Naive B cell (primary cell): ENCODE results near the gene TIMM23B. TPM values are rescaled to one million over a fixed set of nuclear protein-coding genes. Genes with fewer than 3 reads are reported as not detected.
"Not testable (repeated sequence)": the region's sequence is repeated elsewhere in the genome, so short reads cannot be mapped to it uniquely, and the experiment has no call there.

Source experiments
- ATAC-seq, 2 donors: fragments of 150-1000 bp; cut with Tn5 transposase; 2 replicates each; pipeline ENCODE4 v1.10.0; 2021; ENCODE audit warnings: low read depth in 2 of 2, mild to moderate bottlenecking in 2 of 2, moderate library complexity in 2 of 2
- DNase-seq: peaks from one replicate; pipeline ENCODE4 v3.0.0; 2022
- H3K27ac Mint-ChIP-seq, 6 donors: one replicate each; pipeline ENCODE4 v1.8.0; 2020 to 2022; ENCODE audit warnings: mild to moderate bottlenecking in 6 of 6, mixed read lengths in 6 of 6, moderate library complexity in 5 of 6, inconsistent platforms in 2 of 6
- H3K27me3 Mint-ChIP-seq, 3 donors: one replicate each; pipeline ENCODE4 v1.8.0; 2021 to 2022; ENCODE audit warnings: mixed read lengths in 3 of 3, mild to moderate bottlenecking in 1 of 3
- H3K36me3 Mint-ChIP-seq, 2 donors: one replicate each; pipeline ENCODE4 v1.8.0; 2020 to 2022; ENCODE audit warnings: mixed read lengths in 2 of 2, inconsistent platforms in 1 of 2, mild to moderate bottlenecking in 1 of 2
- H3K4me1 Mint-ChIP-seq, 3 donors: one replicate each; pipeline ENCODE4 v1.8.0; 2020 to 2022; ENCODE audit warnings: mixed read lengths in 3 of 3, inconsistent platforms in 1 of 3, mild to moderate bottlenecking in 1 of 3, moderate library complexity in 1 of 3
- H3K4me3 Mint-ChIP-seq, 8 donors: one replicate each; pipeline ENCODE4 v1.8.0; 2020 to 2022; ENCODE audit warnings: mild to moderate bottlenecking in 8 of 8, mixed read lengths in 8 of 8, moderate library complexity in 8 of 8, inconsistent platforms in 2 of 8
- H3K9me3 Mint-ChIP-seq, 7 donors: one replicate each; pipeline ENCODE4 v1.8.0; 2020 to 2022; ENCODE audit warnings: mixed read lengths in 7 of 7, mild to moderate bottlenecking in 5 of 7, inconsistent platforms in 2 of 7, moderate library complexity in 1 of 7
- polyA plus RNA-seq, 6 donors: library from polyadenylated mRNA; unstranded; fragments of 300-500 nt; fragmentation: Illumina TruSeq; gene quantifications; one replicate each; pipeline ENCODE4 v1.2.3, GENCODE V29; 2021; ENCODE audit warnings: low read depth in 6 of 6

TIMM23B gene
- polyA plus RNA-seq, 6 donors from 2014 or later = 10.0 to 35.4 (median 15.1) TPM

- not testable (repeated sequence) for H3K27ac Mint-ChIP-seq, H3K27me3 Mint-ChIP-seq, DNase-seq, H3K9me3 Mint-ChIP-seq, ATAC-seq, H3K36me3 Mint-ChIP-seq
- peaks cover 20 to 34% (median 31%) of the 10 kb centered on the region in 3 donors for H3K4me1 Mint-ChIP-seq
- H3K4me3 Mint-ChIP-seq = peak overlapping the region in 3 of 8 donors; percentile 55 to 100 (median 100)
Measured at GRCh38 chr10:49943607-49944006, 1.8 kb downstream of the TIMM23B start.

- H3K27me3 Mint-ChIP-seq, H3K9me3 Mint-ChIP-seq, DNase-seq, ATAC-seq, H3K4me1 Mint-ChIP-seq, H3K36me3 Mint-ChIP-seq, H3K27ac Mint-ChIP-seq, H3K4me3 Mint-ChIP-seq: not testable (repeated sequence)
Measured at GRCh38 chr10:49948142-49948541, 6.3 kb downstream of the TIMM23B start.

DNA sequence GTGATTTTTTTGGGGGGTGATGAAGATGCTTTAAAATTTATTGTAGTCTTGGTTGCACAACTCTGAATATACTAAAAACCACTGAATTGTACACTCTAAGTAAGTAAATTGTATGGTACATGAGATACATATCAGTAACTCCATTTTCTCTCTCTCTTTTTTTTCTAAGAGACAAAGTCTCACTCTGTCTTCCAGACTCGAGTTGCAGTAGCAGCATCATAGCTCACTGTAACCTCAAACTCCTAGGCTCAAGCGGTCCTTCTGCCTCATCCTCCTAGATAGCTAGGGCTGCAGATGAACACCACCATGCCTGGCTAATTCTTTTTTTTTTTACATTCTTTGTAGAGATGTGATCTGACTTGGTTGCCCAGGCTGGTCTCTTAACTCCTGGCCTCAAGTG, 6.9 kb downstream of the TIMM23B start:
- H3K9me3 Mint-ChIP-seq, ATAC-seq, H3K27me3 Mint-ChIP-seq, H3K27ac Mint-ChIP-seq, H3K36me3 Mint-ChIP-seq, H3K4me3 Mint-ChIP-seq, H3K4me1 Mint-ChIP-seq, DNase-seq: not testable (repeated sequence)

DNA sequence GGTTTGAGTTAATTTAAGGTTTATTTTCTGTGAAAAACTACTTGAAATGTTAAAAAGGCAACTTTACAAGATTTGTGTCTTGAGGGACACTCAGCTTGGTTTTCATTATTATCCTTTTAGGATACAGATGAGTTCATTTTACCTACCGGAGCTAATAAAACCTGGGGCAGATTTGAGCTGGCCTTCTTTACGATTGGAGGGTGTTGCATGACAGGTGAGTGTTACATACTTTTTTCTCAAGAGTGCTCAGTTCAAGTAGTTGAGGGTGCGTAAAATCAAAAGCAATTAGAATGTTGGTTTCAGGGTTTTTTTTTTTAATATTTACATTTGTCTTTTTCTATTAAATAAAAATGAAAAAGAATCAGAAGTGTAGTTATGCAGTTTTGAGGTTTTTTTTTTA, 10.2 kb downstream of the TIMM23B start:
- H3K4me1 Mint-ChIP-seq, H3K4me3 Mint-ChIP-seq, H3K9me3 Mint-ChIP-seq, ATAC-seq, H3K36me3 Mint-ChIP-seq, H3K27ac Mint-ChIP-seq, DNase-seq, H3K27me3 Mint-ChIP-seq: not testable (repeated sequence)

- not testable (repeated sequence) for ATAC-seq, H3K4me3 Mint-ChIP-seq, H3K4me1 Mint-ChIP-seq, H3K27me3 Mint-ChIP-seq, DNase-seq, H3K27ac Mint-ChIP-seq, H3K9me3 Mint-ChIP-seq, H3K36me3 Mint-ChIP-seq
Measured at GRCh38 chr10:49953122-49953521, 11.3 kb downstream of the TIMM23B start.

GRCh38 chr10:49970331-49970857, 28.5 kb downstream of the TIMM23B start:
- H3K27ac Mint-ChIP-seq, H3K4me3 Mint-ChIP-seq, H3K27me3 Mint-ChIP-seq, H3K4me1 Mint-ChIP-seq, ATAC-seq, H3K36me3 Mint-ChIP-seq, H3K9me3 Mint-ChIP-seq, DNase-seq: not testable (repeated sequence)

DNA sequence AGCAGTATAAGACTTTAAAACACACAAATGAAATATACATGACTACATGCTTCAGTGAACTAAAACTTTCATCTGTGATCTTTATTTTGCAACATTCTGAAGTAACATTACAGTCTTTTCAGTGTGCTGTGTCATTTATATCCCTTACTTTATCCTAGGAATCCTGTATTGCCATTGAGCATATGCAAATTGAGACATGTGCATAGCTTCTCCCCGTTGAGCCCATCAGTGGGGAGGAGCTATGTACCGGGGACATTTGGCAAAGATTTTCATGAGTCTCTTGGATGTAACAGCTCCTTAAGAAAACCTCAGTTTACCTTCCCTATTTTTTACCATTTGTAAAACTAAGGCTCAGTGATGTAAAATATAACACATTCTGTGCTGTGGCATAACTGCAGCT, 29.6 kb downstream of the TIMM23B start:
- H3K4me1 Mint-ChIP-seq, H3K27ac Mint-ChIP-seq, H3K36me3 Mint-ChIP-seq, ATAC-seq, H3K9me3 Mint-ChIP-seq, DNase-seq, H3K27me3 Mint-ChIP-seq, H3K4me3 Mint-ChIP-seq: not testable (repeated sequence)

DNA sequence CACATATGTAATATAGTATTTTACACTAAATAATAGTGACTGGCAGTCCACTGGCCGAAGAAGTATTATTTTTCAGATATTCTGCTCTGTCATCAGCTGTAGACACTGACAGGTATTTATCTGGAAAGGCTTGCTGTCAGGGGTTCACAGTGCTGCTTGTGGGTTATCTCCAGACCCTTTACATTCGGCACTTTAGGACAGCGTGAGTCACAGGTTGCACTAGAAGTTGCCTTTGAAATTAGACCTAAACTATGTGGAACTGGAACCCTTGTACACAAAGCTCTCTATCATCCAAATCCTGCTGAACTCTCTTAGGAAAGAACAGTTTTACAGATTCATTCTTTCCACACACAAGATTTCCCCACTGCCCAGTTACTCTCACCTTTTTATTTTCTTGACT, 30.2 kb downstream of the TIMM23B start:
- H3K27ac Mint-ChIP-seq, H3K36me3 Mint-ChIP-seq, H3K4me1 Mint-ChIP-seq, H3K4me3 Mint-ChIP-seq, H3K9me3 Mint-ChIP-seq, H3K27me3 Mint-ChIP-seq, ATAC-seq, DNase-seq: not testable (repeated sequence)

- not testable (repeated sequence) for ATAC-seq, H3K9me3 Mint-ChIP-seq, H3K4me1 Mint-ChIP-seq, H3K27ac Mint-ChIP-seq, H3K4me3 Mint-ChIP-seq, DNase-seq, H3K36me3 Mint-ChIP-seq, H3K27me3 Mint-ChIP-seq
Measured at GRCh38 chr10:49977756-49978155, 35.9 kb downstream of the TIMM23B start.

DNA sequence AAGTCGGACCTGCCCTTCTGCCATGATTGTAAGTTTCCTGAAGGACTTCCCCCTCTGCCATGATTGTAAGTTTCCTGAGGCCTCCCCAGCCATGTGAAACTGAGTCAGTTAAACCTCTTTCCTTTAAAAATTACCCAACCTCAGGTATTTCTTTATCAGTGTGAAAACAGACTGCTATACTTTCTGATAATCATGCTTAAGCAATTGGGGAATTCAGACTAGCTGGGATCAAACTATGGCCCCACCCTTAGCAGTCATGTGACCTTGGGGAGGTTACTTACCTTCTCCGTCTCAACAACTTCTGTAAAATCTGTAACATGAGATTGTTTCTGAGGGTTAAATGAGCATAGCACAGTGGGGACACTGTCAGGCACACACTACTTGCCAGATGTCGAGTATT, 45.4 kb downstream of the TIMM23B start:
- peak overlapping the region in 2 of 6 donors; percentile 48 to 54 for H3K27ac Mint-ChIP-seq
- H3K9me3 Mint-ChIP-seq, H3K36me3 Mint-ChIP-seq, ATAC-seq, H3K27me3 Mint-ChIP-seq, DNase-seq, H3K4me3 Mint-ChIP-seq, H3K4me1 Mint-ChIP-seq: not testable (repeated sequence)

- peak within 1 kb of the TSS in 1 of 6 donors; percentile 54 for H3K27ac Mint-ChIP-seq
- not testable (repeated sequence) for H3K4me1 Mint-ChIP-seq, H3K4me3 Mint-ChIP-seq, H3K9me3 Mint-ChIP-seq, ATAC-seq, H3K36me3 Mint-ChIP-seq, H3K27me3 Mint-ChIP-seq, DNase-seq
Measured at GRCh38 chr10:49988376-49988775, 46.5 kb downstream of the TIMM23B start, which contains the start of gene AGAP6. Gene AGAP6 (plus strand): TSS chr10:49988406. CDS start chr10:49988716, 310 bp downstream.

- H3K36me3 Mint-ChIP-seq, H3K27me3 Mint-ChIP-seq, DNase-seq, ATAC-seq, H3K27ac Mint-ChIP-seq, H3K9me3 Mint-ChIP-seq, H3K4me3 Mint-ChIP-seq, H3K4me1 Mint-ChIP-seq: not testable (repeated sequence)
Measured at GRCh38 chr10:49995321-49995720, 53.5 kb downstream of the TIMM23B start.

DNA sequence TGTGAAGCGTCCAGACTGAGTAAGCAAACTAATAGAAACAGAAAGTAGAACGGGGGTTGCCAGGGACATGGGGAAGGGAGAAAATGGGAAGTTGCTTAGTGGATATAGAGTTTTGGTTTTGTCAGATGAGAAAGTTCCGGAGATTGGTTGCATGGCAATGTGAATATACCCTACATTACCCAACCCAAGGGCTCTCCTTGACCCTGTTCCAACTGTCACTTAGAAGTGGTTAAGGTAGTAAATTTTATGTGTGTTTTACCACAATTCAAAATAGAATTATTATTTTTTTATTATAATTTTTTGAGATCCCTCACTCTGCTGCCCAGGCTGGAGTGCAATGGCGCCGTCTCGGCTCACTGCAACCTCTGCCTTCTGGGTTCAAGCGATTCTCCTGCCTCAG, 72.2 kb downstream of the TIMM23B start:
- peak overlapping the region in 1 of 8 donors; percentile 19 for H3K4me3 Mint-ChIP-seq
- H3K9me3 Mint-ChIP-seq, H3K4me1 Mint-ChIP-seq, ATAC-seq, H3K27me3 Mint-ChIP-seq, H3K36me3 Mint-ChIP-seq, DNase-seq, H3K27ac Mint-ChIP-seq: not testable (repeated sequence)

DNA sequence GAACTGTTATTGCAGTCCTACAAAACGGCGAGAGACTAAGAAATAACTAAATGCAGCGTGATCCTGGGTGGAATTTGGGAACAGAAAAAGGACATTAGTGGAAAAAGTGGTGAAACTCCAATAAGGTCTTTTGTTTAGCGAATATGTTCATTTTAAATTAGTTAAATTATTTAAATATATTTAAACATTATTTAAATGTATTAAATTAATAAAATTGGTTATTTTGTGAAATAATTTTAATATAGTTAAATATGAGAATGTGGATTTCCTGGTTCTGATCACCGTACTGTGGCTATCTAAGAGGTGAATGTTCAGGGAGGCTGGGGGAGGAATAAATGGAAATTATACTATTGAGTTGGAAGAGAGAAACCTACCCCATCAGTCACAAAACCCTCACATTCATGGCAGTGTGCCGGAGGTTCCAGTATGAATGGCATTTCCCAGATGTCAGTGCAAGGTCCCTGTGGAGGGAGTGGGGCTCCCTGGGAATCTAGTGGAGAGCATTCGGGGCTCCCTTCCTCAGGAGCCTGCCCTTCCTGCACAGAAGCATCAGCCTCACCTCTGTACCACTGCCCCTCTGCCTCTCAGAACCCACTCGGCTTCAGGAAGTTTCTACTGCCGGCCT, 73.9 kb downstream of the TIMM23B start:
- DNase-seq, H3K36me3 Mint-ChIP-seq, H3K9me3 Mint-ChIP-seq, H3K4me1 Mint-ChIP-seq, H3K27me3 Mint-ChIP-seq, H3K4me3 Mint-ChIP-seq, ATAC-seq: not testable (repeated sequence)
- H3K27ac Mint-ChIP-seq = peak overlapping the region in 1 of 6 donors; percentile 32

- H3K36me3 Mint-ChIP-seq, H3K27ac Mint-ChIP-seq, H3K4me1 Mint-ChIP-seq, H3K4me3 Mint-ChIP-seq, DNase-seq, ATAC-seq, H3K27me3 Mint-ChIP-seq, H3K9me3 Mint-ChIP-seq: not testable (repeated sequence)
Measured at GRCh38 chr10:50016926-50017325, 75.1 kb downstream of the TIMM23B start.
